HG03442 (cell line): ENCODE data around the gene ARPC1B.
"Not testable (repeated sequence)": the region's sequence is repeated elsewhere in the genome, so short reads cannot be mapped to it uniquely, and the experiment has no call there.

Experiments used
- ATAC-seq: cut with Tn5 transposase; IDR thresholded peaks from one replicate; pipeline ENCODE4 v1.9.1; 2021; ENCODE audit warnings: mild to moderate bottlenecking, moderate library complexity; ENCODE audit not compliant: unreplicated experiment

Gene ARPC1B

DNA sequence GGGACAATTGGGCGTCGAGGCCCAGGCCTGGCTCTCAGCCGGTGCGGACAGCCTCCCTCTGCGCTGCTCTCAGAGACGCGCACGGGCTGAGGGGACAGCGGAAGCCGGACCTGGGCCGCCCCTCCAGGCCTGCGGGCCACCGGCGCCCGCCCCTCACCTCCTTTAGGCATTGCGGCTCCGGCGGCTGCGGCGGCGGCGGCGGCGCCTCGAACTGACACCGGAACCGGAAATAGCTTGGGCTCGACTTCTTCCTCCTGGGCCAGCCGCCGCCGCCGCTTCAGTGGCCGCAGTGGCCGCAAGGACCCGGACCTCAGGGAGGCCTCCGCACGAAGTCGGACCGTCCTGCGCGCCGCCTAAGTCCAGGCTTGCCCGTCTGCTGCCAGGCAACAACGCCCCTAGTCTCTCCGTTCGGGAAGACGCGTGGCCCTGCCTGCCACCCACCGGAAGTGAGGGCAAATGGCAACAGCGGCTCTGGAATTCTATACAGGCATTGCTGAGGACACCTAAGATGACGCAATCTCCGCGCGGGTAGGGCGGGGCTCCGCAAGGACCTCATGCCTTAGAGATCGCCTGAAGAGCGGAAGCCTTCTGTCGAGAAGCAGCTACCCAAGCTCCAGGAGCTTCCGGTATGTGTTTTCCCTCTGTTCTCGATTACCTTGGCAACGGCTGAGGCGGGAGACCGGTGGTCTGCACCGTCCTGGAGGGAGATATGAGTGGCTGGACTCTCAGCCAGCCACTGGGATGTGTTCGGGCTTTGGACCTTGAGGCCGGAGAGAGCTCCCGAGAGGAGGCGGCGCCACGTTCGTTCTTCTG, 34.1 kb downstream of the ARPC1B start, which contains the start of the genes BUD31 and PDAP1:
BUD31 (plus strand) TSS at position 591 of the 813 bp plus-strand sequence. CDS start 2,124 bp downstream, outside the sequence.
PDAP1 (minus strand) TSS at position 219 of the 813 bp plus-strand sequence; CDS start at position 170, 49 bp downstream.
- peak; percentile 70 for ATAC-seq

DNA sequence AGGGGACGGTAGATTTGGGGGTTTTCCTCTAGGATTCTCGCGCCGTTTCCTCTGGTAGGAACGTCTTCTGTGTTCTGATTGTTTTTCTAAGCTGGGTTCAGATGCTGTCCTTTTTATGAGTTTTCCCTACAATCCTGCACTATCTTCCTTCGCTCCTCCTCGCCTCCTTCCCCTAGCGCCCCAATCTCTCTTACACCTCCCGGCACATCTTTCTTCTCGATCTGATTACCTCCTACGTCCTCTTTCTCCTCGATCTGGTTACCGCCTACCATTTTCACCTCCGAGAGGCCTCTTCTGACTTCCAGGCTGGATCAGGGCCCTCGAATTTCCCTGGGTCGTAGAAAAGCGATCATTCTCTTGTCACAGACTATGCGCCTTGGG, 34.7 kb downstream of the ARPC1B start:
- no peak for ATAC-seq

GRCh38 chr7:99409806-99410205, 35.3 kb downstream of the ARPC1B start:
- ATAC-seq, result no peak

- no peak for ATAC-seq
These were observed 36.1 kb downstream of the ARPC1B start for GRCh38 chr7:99410635-99411034.

- ATAC-seq, result not testable (repeated sequence)
These were observed 41.1 kb downstream of the ARPC1B start for GRCh38 chr7:99415513-99416127.

GRCh38 chr7:99418260-99418659, 43.7 kb downstream of the ARPC1B start:
- no peak for ATAC-seq

DNA sequence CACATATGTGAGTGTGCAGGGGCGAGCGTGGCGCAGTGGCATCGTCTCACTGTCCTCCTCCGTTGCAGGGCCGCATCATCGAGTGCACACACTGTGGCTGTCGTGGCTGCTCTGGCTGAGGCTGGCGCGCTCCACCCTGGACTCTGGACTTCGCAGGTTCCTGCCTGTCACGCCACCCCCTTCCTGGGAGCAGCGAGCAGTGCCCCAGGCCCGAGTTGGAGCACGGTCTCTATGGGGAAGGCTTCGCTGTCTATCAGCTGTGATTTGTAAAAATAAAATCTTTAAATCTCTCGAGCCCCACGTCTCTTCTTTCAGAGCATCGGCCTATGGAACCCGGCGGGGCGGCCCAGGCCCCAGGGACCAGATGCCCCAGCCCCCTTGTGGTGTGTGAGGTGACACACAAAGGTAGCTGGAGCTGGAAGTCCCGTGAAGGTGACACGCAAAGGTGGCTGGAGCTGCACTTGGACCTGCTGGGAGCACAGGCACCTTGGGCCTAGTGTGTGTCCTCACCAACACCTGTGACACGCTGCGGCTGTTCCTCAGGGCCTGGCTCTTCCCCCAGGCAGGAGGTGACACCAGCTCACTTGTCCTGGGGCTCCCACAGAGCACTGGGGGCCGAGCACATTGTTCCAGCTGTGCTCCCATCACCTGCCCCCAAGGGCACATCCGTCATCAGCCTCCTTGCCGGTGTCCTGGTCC, 44.9 kb downstream of the ARPC1B start:
- no peak for ATAC-seq

DNA sequence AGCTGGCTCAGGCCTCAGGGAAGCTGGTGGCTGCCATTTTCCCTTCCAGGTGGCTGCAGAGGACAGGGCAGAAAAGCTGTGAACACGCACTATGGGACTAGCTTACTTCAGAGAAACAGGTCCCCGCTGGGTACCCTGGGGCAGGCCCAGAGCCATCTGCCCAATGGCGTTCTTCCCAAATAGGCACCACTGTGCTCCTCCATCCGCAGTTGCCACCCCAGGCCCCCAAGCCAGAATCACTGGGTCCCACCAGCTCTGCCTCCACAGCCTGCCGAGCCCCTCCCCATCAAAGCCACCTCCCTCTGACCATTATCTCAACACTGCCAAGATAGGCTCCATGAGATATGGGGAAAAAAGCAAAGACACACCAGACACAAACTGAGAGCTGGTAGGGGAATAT, 45.7 kb downstream of the ARPC1B start:
- ATAC-seq, result no peak

GRCh38 chr7:99420986-99421385, 46.5 kb downstream of the ARPC1B start:
- ATAC-seq, result no peak

- no peak for ATAC-seq
These were observed 47.7 kb downstream of the ARPC1B start for GRCh38 chr7:99422186-99422585.

DNA sequence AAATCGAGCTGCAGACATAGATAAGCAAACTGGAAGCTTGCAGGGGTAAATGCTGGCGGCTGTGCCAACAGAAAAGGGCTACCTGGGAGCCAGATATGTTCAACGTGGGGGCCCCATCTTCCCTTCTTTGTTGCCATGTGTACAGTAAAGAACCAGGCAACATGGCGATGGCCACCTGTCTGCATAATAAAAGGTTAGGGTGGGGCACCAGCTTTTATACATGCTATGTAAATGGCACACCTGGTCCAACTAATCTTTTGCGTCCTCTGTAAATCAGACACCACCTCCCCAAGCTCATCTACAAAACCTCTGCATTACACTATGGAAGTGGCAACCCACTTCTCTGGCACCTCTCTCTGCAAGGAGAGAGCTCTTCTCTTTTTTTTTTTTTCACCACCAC, 48.1 kb downstream of the ARPC1B start:
- no peak for ATAC-seq

GRCh38 chr7:99424932-99425730, 50.6 kb downstream of the ARPC1B start:
- no peak for ATAC-seq

DNA sequence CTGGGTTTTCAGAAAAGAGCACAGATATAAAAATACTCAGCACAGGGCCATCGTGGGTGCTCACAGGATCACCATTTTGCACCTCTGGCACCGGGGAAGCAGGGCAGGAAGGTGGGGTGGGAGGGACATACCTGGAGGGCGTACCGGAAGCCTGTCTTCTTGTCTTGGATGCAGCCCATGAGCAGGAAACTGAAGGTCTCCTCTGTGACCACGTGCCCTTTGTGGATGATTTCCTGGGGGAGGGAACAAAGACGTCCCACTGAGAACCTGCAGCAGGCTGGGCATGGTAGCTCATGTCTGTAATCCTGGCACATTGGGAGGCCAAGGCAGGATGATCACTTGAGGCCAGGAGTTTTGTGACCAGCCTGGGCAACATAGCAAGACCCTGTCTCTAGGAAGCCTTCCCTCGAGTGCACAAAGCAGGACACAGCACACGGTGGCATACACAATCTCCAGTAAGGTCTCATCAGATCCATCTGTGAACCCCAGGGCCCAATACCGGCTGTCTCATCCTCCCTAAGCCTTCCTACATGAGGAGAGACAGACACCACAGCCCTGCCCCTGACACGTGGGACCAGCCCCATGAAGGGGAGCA, 54.5 kb downstream of the ARPC1B start:
- ATAC-seq, result no peak

DNA sequence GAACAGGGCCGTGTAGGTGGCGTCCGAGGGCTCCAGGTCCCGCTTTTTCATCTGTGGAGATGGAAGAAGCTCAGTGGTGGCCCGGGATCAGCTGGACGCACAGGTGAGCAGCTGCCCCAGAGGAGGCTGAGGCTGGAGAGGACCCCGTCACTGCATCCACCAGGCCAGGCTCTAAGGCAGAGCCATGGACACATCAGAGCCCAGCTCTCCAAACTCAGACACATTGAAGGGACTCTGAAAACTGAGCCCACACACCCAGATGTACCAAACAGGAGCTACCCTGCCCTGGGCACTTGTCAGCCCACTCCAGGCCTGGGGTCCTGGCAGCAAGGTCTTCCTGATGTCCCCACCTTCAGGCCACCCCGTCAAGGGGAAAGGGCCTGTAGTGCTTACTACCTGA, 55.2 kb downstream of the ARPC1B start:
- no peak for ATAC-seq

- ATAC-seq, result not testable (repeated sequence)
These were observed 57.4 kb downstream of the ARPC1B start for GRCh38 chr7:99431756-99432540.

- no peak for ATAC-seq
These were observed 58.6 kb downstream of the ARPC1B start for GRCh38 chr7:99433158-99433557.

DNA sequence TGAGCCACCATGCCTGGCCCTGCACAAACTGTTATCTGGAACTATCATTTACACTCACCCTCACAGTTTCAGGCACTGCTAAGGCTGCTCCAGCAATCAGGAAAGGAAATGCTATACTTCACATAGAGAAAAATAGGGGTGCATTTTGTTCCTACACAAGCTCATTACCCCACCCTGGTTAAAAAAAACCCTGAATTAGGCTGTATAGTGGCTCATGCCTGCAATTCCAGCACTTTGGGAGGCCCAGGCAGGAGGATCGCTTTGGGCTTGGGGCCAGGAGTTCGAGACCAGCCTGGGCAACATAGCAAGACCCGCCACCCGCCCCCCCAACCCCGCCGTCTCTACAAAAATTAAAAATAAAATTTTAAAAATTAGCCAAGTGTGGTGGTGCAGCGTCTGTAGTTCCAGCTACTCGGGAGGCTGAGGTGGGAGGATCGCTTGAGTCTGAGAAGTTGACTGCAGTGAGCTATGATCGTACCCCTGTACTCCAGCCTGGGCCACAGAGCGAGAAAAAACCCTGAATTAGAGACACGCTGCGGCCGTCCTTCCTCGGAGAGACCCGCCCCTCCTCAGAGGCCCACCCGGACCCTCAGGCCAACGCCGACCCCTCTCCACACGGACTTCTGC, 63.5 kb downstream of the ARPC1B start:
- ATAC-seq, result no peak

DNA sequence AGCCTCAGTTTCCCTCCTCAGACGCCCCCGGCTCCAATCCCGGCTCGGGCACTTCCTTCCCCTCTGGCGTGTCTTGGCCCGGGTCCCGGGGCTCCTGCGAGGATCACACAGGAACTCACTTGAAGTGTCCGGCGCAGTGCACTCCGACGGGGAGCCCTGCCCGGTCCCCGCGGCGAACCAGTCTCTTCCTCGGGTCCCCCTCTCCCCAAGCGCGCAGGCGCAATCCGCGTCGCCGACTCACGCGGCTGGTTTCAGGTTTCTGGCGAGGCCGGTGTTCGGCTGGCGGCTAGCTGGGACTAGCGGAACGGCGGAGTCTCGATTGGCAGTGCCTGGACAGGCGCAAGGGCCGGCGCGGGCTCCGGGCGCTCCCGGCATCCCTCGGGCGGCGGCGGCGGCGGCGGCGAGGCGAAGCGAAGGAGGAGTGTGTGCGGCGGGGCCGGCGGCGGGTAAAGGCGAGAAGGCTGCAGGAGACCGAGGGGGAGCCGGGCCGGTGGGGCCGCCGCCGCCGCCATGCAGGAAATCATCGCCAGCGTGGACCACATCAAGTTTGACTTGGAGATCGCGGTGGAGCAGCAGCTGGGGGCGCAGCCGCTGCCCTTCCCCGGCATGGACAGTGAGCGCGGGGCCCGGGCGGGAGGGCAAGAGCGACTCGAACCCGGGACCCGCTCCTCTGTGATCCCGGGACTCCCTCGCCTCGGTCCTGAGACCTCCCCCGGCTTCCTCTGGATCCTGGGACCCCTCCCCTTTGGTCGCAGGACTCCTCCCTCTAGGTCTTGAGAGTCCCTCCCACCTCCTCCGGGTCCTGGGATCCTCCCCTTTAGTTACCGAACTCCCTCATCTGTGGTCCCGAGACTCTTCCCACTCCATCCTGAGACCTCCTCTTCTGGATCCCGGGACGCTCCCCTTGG, 64.3 kb downstream of the ARPC1B start, which contains the start of the genes CPSF4 and PTCD1:
CPSF4 (plus strand) TSS at position 371 of the 908 bp plus-strand sequence; CDS start at position 511, 140 bp downstream.
PTCD1 (minus strand) TSS at position 226 of the 908 bp plus-strand sequence. CDS start 3,556 bp downstream, outside the sequence.
- ATAC-seq, result peak; percentile 89
